Effector memory CD8-positive, alpha-beta T cell (primary cell): ENCODE measurements around the gene MAP2K7.

ENCODE experiments used
- ATAC-seq: fragments of 150-1000 bp; cut with Tn5 transposase; replicated peaks from 2 replicates; pipeline ENCODE4 v1.10.0; 2021; ENCODE audit warnings: mild to moderate bottlenecking, moderate library complexity
- DNase-seq, 3 experiments: peaks; one replicate each; pipeline ENCODE4 v3.0.0; 2021
- H3K27ac Mint-ChIP-seq, 2 donors: one replicate each; pipeline ENCODE4 v1.8.0; 2022; ENCODE audit warnings: mild to moderate bottlenecking in 2 of 2, mixed read lengths in 2 of 2, moderate library complexity in 2 of 2
- H3K27me3 Mint-ChIP-seq, 2 donors: one replicate each; pipeline ENCODE4 v1.8.0; 2022; ENCODE audit warnings: mixed read lengths in 2 of 2
- H3K36me3 Mint-ChIP-seq: one replicate; pipeline ENCODE4 v1.8.0; 2022; ENCODE audit warnings: mild to moderate bottlenecking, moderate library complexity, mixed read lengths; ENCODE audit not compliant: insufficient read depth
- H3K4me1 Mint-ChIP-seq, 2 donors: one replicate each; pipeline ENCODE4 v1.8.0; 2022; ENCODE audit warnings: low read depth in 2 of 2, mixed read lengths in 2 of 2
- H3K4me3 Mint-ChIP-seq, 2 donors: one replicate each; pipeline ENCODE4 v1.8.0; 2022; ENCODE audit warnings: mild to moderate bottlenecking in 2 of 2, mixed read lengths in 2 of 2, moderate library complexity in 2 of 2
- H3K9me3 Mint-ChIP-seq, 2 donors: one replicate each; pipeline ENCODE4 v1.8.0; 2022; ENCODE audit warnings: mixed read lengths in 2 of 2

MAP2K7 gene

DNA sequence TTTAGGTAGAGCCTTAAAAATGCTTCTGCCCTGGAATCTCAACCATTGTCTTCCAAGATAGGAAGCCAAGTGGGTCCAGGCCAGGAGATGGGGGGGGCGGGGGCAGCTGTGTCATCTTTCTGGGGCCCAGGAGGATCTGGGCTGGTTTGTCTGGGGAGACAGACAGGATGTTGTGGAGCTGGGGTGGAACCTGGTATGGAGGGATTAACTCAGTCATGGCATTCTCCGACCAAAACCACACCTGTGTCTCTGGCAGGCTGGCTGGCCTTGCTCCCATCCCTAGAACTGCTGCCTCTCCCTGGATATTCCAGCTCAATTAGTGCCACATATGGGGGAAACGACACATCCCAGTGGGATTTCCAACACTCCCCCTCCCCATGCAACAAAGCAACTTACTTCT, 2.7 kb upstream of the MAP2K7 start:
- H3K27ac Mint-ChIP-seq, result no peak overlapping the region
- peaks cover 6 to 9% of the 10 kb centered on the region in 2 donors for H3K27me3 Mint-ChIP-seq

DNA sequence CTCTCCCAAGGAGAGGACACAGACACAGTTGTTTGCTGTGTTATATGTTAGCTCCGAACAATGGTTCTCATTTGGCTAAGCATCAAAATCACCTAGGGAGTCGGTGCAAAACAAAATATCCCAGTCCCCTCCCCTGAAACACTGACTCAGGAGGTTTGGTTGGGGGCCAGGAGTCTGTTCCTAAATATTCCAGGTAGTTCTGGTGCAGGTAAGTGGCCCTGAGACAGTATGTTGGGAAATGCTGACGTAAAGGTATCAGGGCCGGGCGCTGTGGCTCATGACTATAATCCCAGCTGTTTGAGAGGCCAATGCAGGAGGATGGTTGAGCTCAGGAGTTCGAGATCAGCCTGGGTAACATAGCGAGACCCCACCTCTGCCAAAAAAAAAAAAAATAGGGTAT, 2.3 kb upstream of the MAP2K7 start:
- no peak for ATAC-seq
- no peak for DNase-seq
- Mint-ChIP-seq H3K36me3 (peaks cover 34% of the 10 kb centered on the region), H3K4me3 (peak overlapping the region in 1 of 2 donors; percentile 95), H3K4me1 (peaks cover 25 to 26% of the 10 kb centered on the region in 2 donors), H3K27me3 (peaks cover 5 to 9% of the 10 kb centered on the region in 2 donors), H3K9me3 (no peaks in the 10 kb centered on the region), H3K27ac (no peak overlapping the region)

More for the DNA sequence above, 2.7 kb upstream of the MAP2K7 start:
- Mint-ChIP-seq H3K9me3 (no peaks in the 10 kb centered on the region), H3K4me1 (peaks cover 22 to 24% of the 10 kb centered on the region in 2 donors), H3K36me3 (peaks cover 31% of the 10 kb centered on the region), H3K4me3 (no peak overlapping the region)
- ATAC-seq (no peak), DNase-seq (no peak)

DNA sequence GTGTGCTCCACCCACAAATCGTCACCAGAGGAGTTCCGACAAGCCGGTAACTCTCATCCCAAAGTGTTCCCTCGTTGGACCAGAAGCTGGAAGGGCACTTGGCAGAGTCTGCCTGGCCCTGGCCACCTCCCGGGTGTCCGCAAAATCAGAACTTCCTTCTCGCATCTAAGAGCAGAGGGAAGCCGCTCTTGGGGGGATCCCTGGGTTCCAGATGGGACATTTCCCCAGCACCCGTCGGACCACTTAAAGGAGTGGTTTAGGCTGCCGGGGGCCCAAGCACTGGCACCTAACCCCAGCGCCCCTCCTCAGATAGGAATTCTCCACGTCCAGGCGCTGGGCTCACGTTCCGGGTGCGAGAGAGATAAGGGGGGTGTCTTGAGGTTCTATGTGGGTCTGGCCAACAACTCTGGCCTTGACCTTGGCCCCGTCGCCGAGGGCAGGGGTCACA, 857 bp upstream of the MAP2K7 start:
- Mint-ChIP-seq H3K27me3 (peaks cover under 1 to 2% of the 10 kb centered on the region in 2 donors), H3K4me1 (peaks cover 26 to 36% of the 10 kb centered on the region in 2 donors), H3K9me3 (no peaks in the 10 kb centered on the region), H3K36me3 (peaks cover 43% of the 10 kb centered on the region), H3K4me3 (peak overlapping the region; percentile 88 to 95), H3K27ac (peak overlapping the region; percentile 99)
- ATAC-seq (no peak), DNase-seq (no peak)

DNA sequence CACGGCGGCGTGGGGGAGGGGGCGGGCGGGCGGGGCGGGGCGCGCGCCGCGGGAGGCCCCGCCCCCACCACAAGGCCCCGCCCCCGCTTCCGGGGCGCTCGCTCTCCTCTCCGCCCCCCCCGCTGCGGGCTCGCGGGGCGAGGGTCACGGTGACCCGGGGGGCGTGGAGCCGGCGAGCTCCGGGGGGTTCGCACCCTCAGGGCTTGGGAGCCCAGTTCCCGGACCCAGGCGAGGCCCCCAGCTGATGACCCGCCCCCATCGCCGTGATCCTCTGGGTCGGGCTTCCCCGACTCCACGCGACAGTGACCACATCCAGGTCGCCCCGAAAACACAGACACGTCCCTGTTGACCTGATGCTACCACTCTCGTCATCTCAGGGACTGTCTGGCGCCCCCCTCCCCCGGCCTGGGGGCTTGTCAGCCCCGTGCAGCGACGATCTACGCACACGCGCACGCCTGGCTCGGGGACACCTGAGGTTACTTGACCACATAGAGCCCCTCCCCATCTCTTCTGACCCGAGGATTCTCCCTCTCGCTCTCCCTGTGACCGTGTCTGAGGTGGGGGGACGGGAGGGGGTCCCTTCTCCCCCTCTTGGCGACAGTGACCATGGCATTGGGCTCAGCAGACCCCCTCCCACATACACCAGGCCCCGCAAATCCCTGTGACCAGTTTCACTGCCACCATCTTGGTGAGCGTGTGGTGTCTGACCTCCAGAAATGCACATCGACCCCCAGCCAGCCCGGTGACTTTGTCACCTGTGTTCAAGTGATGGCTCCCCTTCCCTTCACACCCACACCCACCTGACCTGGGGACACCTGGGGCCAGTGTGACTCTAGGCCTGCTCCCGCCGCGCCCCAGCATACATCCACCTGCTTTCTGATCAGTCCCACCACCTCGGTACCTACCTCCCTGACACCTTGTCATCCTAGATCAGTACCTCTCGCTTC, 670 bp downstream of the MAP2K7 start:
- Mint-ChIP-seq H3K27ac (peak overlapping the region; percentile 99), H3K4me1 (peaks cover 29 to 36% of the 10 kb centered on the region in 2 donors), H3K27me3 (no peaks in the 10 kb centered on the region), H3K9me3 (no peaks in the 10 kb centered on the region), H3K4me3 (peak overlapping the region; percentile 88 to 95), H3K36me3 (peaks cover 54% of the 10 kb centered on the region)
- DNase-seq (peak; percentile 89 to 92 (median 89)), ATAC-seq (peak; percentile 81)

DNA sequence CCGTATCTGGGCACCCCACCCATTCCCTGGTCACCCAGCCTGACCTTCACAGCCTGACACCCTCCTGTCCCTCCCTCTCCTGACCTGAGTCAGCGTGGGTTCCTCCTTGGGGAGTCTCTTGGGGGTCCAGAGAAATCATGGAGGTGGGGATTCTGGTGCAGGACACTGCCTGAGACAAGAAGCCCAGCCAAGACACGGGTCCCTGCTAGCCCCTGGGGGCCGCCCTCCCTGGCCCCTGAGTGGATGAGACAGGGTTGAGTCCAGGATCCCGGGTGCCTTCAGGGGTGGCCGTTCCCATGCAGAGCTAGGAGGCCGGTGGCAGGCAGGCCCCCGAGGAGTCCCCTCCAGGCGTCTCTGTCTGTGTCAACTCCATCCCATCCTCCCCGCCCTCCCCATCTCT, 1.6 kb downstream of the MAP2K7 start:
- H3K9me3 Mint-ChIP-seq, result no peaks in the 10 kb centered on the region
- peaks cover 57% of the 10 kb centered on the region for H3K36me3 Mint-ChIP-seq
- H3K4me1 Mint-ChIP-seq, result peaks cover 29 to 36% of the 10 kb centered on the region in 2 donors
- H3K27ac Mint-ChIP-seq, result peak overlapping the region; percentile 99
- no peaks in the 10 kb centered on the region for H3K27me3 Mint-ChIP-seq
- no peak for DNase-seq
- no peak for ATAC-seq
- H3K4me3 Mint-ChIP-seq, result peak overlapping the region; percentile 88 to 95

DNA sequence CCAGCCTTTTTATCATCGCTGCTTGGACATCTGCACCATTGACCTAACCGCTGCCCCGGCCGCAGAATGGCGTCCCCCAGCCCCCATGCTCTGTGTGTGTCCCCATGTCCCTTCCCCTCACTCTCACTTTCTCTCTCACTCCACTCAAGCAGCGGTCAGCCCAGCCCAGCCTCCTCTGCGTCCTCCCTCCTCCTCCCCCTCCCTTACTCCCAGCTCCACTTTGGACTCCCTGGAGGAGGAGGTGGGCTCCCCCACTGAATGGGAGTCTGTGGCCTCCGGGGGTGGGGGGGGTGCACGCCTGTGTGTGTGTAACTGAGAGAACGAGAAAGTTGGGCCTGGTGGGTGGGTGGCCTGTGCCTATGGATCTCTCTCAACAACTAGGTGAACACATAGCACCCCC, 2.2 kb downstream of the MAP2K7 start:
- peaks cover 29 to 41% of the 10 kb centered on the region in 2 donors for H3K4me1 Mint-ChIP-seq
- H3K9me3 Mint-ChIP-seq, result no peaks in the 10 kb centered on the region
- ATAC-seq (no peak), DNase-seq (no peak)
- peak overlapping the region; percentile 88 to 95 for H3K4me3 Mint-ChIP-seq
- H3K36me3 Mint-ChIP-seq, result peaks cover 63% of the 10 kb centered on the region
- H3K27me3 Mint-ChIP-seq, result no peaks in the 10 kb centered on the region
- H3K27ac Mint-ChIP-seq, result peak overlapping the region; percentile 99

DNA sequence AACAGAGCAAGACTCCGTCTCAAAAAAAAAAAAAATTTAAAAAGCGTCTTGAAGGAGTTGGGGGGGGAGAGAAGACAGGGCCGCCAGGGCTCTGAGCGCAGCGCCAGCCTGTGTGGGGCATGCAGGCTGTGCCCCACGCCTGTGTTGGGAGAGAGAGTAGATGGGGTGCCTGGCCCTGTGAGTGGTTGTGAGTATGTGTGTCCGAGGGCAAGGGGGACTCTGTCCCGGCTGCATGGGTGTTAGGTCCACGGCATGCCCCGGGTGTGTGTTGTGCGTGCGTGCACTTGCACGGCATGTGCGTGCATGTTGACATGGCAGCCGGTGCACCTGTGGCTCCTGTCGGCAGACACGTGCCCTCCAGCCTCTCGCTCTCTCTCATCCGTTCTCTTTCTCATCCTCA, 3.4 kb downstream of the MAP2K7 start:
- ATAC-seq (no peak), DNase-seq (no peak)
- Mint-ChIP-seq H3K27ac (peak overlapping the region; percentile 58 to 75), H3K27me3 (no peaks in the 10 kb centered on the region), H3K4me3 (peak overlapping the region in 1 of 2 donors; percentile 38), H3K9me3 (no peaks in the 10 kb centered on the region), H3K36me3 (peaks cover 71% of the 10 kb centered on the region), H3K4me1 (peaks cover 29 to 41% of the 10 kb centered on the region in 2 donors)

DNA sequence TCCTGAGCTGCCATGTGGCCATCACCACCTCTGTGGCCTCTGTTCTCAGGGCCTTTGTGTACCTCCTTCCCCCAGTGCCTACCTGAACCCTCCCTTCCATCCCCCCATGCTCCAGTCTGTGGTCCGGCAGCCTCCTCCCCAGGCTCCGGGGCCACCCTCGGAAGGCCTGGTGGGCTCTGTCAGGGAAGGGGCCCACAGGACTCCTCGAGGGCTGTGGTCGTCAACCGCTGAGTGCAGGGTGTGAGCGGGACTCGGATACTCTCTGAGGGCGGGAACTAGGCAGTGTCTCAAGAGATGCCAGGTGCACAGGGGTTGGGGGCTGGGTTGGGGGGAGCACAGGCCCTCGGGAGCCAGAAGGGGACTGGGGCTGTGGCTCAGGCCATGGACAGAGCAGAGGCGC, 3.9 kb downstream of the MAP2K7 start:
- Mint-ChIP-seq H3K9me3 (no peaks in the 10 kb centered on the region), H3K27me3 (no peaks in the 10 kb centered on the region), H3K4me1 (peaks cover 29 to 41% of the 10 kb centered on the region in 2 donors), H3K4me3 (no peak overlapping the region), H3K36me3 (peaks cover 72% of the 10 kb centered on the region), H3K27ac (peak overlapping the region; percentile 58 to 75)
- no peak for ATAC-seq
- DNase-seq, result no peak

DNA sequence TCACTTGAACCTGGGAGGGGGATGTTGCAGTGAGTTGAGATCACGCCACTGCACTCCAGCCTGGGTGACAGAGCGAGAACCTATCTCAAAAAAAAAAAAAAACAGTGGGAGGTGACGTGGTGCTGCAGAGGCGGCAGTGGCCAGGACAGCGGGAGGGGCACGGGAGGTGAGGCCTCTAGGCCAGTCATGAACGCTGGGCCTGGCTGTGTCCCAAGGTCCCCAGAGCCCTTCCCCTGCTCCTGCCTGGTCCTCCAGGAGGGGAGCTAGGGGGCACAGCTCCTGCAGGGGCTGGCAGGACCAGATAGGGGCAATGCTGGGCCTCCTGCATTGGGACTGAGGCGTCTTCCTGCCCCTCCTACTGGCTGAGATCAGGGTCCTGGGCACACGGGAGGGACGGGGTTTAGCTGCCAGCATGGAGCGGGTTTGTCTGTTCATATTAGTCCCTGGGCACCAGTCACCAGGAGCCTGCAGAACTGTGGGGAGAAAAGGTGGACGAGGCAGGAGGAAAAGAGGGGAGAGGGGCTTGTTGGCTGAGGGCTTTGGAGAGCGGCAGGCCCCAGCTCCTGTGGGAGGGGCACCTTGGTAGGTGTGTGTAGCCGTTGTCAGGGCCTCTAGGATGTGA, 4.5 kb downstream of the MAP2K7 start:
- Mint-ChIP-seq H3K4me3 (no peak overlapping the region), H3K4me1 (peaks cover 26 to 36% of the 10 kb centered on the region in 2 donors), H3K27ac (peak overlapping the region; percentile 29 to 58)

DNA sequence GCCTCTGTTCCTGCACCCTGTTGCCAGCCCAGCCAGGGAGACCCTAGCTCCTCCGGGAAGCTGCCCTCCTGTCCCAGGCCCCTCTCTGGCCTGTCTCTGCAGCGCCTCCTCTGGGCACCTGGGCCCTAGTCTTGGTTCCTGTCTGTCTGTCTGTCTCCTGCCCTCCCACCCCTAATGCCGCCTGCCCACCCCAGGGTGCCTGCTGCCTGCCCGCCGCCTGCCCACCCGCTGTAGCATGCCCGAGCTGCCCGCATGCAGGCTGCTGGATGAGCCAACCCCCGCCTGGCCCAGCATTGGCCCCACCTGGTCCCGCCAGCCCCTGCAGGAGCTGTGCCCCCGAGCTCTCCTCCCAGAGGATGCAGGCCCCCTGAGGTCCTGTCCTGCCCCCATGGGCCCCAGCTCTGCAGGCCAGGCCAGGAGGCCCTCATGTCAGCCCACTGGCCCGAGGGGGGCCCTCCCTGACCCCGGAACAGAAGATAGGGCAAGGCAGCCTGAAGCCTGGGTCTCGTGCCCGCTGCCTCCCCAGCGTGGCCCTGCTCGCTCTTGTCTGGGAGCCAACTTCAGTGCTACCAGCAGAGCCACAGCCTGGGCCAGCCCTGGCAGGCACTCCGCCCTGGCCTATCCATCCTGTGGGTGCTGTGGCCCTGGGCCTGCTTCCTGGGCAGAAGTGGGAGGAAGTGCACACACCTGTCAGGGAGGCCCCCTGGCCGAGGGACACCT, 5.2 kb downstream of the MAP2K7 start:
- Mint-ChIP-seq H3K36me3 (peaks cover 71% of the 10 kb centered on the region), H3K4me3 (no peak overlapping the region), H3K27ac (no peak overlapping the region), H3K9me3 (no peaks in the 10 kb centered on the region), H3K27me3 (no peaks in the 10 kb centered on the region), H3K4me1 (peaks cover 23 to 33% of the 10 kb centered on the region in 2 donors)
- DNase-seq, result no peak
- no peak for ATAC-seq

More for the DNA sequence above, 4.5 kb downstream of the MAP2K7 start:
- Mint-ChIP-seq H3K27me3 (no peaks in the 10 kb centered on the region), H3K36me3 (peaks cover 74% of the 10 kb centered on the region), H3K9me3 (no peaks in the 10 kb centered on the region)
- ATAC-seq (no peak), DNase-seq (no peak)

DNA sequence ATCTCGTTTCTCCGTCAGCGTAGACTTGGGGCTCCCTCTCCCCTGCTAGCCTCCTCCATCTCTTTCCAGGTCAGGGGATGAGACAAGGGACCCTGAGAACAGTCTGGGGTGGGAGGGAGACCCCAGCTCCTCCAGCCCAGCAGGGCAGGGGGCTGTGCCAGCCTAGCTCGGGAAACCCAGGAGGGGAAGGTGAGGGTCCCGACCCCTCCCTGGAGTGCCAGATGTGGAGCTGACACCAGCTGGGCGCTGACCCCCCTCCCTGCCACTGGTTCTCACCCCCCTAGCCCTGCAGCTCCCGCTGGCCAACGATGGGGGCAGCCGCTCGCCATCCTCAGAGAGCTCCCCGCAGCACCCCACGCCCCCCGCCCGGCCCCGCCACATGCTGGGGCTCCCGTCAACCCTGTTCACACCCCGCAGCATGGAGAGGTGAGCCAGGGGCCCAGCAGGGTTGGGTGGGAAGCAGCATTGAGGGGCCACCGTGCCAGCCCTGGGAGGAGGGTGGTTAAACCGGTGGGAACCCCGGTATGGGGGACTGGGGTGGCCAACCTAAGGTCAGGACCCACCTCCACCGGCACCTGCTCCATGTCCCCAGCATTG, 5.9 kb downstream of the MAP2K7 start:
- Mint-ChIP-seq H3K27me3 (peaks cover 0 to 3% of the 10 kb centered on the region in 2 donors), H3K36me3 (peaks cover 71% of the 10 kb centered on the region), H3K4me3 (peak overlapping the region in 1 of 2 donors; percentile 17), H3K9me3 (no peaks in the 10 kb centered on the region), H3K27ac (no peak overlapping the region), H3K4me1 (peaks cover 21 to 31% of the 10 kb centered on the region in 2 donors)
- ATAC-seq, result no peak
- no peak for DNase-seq

DNA sequence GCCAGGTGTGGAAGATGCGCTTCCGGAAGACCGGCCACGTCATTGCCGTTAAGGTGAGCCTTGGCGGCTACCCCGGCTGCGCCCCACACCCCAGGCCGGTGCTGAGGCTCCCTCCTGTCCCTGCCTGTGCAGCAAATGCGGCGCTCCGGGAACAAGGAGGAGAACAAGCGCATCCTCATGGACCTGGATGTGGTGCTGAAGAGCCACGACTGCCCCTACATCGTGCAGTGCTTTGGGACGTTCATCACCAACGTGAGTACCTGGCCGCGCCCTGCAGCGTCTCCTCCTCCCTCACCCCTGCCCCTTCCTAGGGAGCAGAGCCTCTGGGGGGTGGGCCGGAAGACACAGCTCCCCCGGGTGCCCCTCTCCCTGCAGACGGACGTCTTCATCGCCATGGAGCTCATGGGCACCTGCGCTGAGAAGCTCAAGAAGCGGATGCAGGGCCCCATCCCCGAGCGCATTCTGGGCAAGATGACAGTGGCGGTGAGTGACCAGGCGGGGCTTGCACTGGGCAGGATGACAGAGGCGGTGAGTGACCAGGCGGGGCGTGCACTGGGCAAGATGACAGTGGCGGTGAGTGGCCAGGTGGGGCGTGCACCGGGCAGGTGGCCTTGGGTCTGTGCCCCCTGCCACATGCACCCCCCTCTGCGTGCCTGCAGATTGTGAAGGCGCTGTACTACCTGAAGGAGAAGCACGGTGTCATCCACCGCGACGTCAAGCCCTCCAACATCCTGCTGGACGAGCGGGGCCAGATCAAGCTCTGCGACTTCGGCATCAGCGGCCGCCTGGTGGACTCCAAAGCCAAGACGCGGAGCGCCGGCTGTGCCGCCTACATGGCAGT, 6.9 kb downstream of the MAP2K7 start:
- Mint-ChIP-seq H3K4me3 (no peak overlapping the region), H3K36me3 (peaks cover 70% of the 10 kb centered on the region), H3K9me3 (no peaks in the 10 kb centered on the region), H3K27ac (no peak overlapping the region), H3K4me1 (peaks cover 15 to 22% of the 10 kb centered on the region in 2 donors), H3K27me3 (peaks cover 3 to 13% of the 10 kb centered on the region in 2 donors)
- ATAC-seq (no peak), DNase-seq (no peak)
